GM18526 (cell line): ENCODE data around the gene EIF5A.
A peak's percentile ranks its signal among the peaks of the same experiment; 100 is the strongest.

Experiments used
- POLR2A ChIP-seq: IDR thresholded peaks from 3 replicates; pipeline ENCODE4 v1.6.1; 2011; ENCODE audit not compliant: insufficient read length; ENCODE audit errors: extremely low read depth

EIF5A gene

DNA sequence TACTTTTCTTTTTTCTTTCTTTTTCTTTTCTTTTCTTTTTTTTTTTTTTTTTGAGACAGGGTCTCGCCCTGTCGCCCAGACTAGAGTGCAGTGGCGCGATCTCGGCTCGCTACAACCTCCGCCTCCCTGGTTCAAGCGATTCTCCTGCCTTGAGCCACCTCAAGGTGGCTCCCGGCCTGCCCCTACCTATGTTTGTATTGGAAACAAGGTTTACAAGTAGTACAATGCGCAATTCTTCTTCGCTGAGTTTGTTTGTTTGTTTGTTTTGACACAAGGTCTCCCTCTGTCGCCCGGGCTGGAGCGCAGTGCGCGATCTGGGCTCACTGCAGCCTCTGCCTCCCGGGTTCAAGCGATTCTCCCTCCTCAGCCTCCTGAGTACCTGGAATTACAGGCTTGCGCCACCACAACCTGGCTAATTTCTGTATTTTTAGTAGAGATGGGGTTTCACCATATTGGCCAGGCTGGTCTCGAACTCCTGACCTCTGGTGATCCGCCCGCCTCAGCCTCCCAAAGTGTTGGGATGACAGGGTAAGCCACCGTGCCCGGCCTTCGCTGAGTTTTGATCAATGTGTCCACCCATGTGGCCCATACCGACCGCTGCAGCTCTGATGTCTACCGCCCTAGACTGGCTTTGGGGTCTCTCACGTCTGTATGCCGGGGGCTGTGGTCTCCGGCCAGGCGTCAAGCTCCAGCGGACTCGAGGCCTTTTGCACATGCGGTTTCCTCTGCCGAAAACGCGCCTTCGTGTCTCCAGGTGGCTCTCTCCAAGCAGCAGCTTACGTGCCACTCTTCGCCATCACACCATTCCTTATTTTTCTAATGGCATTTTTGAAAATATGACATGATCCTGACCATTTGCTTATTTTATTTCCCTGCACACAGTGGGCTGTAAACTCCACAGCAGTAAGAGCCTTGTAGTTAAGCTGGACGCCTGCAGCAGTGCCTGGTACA, 11.9 kb upstream of the EIF5A start:
- TF ChIP-seq POLR2A, result no peak

- no peak for TF ChIP-seq POLR2A
Measured at GRCh38 chr17:7296189-7296861, 11.1 kb upstream of the EIF5A start.

GRCh38 chr17:7304179-7304578, 3.2 kb upstream of the EIF5A start:
- TF ChIP-seq POLR2A, result no peak

DNA sequence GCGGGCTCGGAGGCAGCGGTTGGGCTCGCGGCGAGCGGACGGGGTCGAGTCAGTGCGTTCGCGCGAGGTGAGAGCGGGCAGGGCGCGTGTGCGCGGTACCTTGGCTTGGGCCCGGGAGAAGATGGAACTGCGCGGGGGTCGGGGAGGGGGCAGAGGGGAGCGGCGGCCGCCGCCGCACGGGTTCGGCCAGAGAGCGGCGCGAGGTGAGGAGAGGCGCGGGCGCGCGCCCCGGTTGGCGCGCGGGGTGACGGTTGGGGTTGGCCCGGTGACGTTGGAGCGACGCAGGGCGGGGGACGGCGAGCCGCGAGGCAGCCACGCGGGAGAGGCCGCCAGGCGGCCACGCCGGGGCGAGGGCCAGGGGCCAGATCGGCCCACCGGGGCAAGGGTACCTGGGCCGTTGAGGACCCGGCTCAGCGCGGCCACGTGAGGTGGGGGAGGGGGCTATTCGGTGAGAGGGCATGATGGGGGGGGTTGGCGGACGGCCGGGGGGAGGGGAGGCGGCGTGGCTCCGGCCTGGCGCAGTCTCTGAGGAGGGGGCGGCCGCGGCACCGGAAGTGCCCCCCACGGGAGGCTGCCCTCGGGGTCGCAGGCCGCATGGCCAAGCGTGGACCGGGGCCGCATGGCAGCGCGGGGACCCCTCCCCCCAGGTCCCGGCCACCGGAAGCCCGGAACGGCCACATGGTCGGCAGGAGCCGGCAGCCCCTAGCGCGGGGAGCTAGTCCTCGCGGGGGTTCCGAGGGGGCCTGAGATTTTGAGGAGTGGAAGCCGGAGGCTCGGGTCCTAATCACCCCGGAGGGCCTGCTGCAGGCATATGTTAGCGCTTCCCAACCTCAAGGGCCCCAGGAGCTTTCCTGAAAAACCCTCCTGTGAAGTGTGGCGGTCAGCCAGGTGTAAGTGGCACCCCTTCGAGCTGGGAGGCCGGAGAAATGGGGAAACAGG, 527 bp downstream of the EIF5A start:
- TF ChIP-seq POLR2A, result peak; percentile 56

- no peak for TF ChIP-seq POLR2A
Measured at GRCh38 chr17:7308625-7309433, 1.4 kb downstream of the EIF5A start.

DNA sequence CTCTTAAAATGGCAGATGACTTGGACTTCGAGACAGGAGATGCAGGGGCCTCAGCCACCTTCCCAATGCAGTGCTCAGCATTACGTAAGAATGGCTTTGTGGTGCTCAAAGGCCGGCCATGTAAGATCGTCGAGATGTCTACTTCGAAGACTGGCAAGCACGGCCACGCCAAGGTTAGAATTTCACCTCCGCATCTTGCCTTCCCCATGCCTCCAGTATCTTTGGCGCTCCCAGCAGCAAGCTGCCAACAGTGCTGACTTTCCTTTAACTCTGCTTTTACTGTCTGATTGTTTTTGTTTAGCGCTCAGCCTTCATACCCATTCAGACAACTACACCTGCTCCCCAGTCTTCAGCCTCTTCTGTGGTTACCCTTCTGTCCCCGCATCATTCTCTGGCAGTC, 2.2 kb downstream of the EIF5A start:
- TF ChIP-seq POLR2A, result no peak

DNA sequence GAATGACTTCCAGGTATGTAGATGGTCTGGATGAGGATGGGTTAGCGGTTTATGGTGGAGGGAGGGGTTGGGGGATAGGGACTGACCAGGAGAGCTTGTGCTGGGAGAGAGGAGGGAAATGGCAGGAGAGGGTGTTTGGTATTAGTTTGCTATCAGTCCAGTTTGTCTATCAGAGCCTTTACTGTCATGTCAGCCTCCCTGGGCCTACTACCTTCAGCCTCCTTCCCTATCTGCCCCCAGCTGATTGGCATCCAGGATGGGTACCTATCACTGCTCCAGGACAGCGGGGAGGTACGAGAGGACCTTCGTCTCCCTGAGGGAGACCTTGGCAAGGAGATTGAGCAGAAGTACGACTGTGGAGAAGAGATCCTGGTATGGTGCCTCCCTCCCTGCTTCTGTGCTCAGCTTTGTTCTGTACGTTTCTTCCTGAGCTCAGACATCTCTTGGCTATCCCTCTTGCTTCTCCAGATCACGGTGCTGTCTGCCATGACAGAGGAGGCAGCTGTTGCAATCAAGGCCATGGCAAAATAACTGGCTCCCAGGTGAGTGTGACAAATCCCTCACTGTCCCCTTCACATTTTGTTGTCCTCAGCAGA, 3.8 kb downstream of the EIF5A start:
- no peak for TF ChIP-seq POLR2A

GRCh38 chr17:7312432-7313087, 5.1 kb downstream of the EIF5A start:
- TF ChIP-seq POLR2A, result peak; percentile 21

DNA sequence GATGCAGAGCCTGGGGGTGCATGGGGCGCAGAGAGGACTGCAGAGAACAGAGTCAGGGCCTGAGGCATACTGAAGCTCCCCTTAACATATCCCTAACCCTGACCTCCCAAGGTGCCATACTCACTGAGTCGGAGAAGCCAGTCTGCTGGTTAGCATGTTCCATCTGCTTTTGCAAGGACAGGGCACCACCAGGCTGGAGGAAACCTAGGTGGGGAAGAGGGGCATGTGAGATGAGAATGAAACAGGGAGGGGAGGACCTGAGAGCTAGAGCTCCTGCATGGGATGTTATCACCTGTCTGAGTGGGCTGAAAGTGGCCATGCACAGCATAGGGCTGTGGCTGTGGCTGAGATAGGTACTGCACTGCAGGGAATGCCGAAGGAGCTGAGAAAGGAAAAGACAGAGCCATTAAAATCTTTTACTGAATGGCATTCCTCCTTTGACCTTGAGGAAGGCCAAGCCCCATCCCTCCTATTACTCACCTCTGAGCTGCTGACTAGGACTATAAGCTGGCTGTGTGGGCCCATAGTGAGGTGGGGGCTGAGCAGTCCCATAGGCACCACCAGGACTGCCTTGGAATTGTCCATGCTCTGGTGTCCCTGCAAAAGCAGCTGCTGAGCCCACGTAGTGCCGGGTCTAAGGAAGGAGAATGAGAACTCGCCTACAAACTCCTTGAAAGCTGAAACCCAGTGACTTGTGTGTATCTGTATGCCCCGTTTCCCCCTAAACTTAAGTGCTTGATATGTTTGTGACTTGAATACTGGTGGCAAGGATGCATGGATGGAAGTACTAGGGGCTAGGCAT, 5.9 kb downstream of the EIF5A start:
- TF ChIP-seq POLR2A, result peak; percentile 11

GRCh38 chr17:7313890-7314718, 6.7 kb downstream of the EIF5A start:
- TF ChIP-seq POLR2A, result no peak

DNA sequence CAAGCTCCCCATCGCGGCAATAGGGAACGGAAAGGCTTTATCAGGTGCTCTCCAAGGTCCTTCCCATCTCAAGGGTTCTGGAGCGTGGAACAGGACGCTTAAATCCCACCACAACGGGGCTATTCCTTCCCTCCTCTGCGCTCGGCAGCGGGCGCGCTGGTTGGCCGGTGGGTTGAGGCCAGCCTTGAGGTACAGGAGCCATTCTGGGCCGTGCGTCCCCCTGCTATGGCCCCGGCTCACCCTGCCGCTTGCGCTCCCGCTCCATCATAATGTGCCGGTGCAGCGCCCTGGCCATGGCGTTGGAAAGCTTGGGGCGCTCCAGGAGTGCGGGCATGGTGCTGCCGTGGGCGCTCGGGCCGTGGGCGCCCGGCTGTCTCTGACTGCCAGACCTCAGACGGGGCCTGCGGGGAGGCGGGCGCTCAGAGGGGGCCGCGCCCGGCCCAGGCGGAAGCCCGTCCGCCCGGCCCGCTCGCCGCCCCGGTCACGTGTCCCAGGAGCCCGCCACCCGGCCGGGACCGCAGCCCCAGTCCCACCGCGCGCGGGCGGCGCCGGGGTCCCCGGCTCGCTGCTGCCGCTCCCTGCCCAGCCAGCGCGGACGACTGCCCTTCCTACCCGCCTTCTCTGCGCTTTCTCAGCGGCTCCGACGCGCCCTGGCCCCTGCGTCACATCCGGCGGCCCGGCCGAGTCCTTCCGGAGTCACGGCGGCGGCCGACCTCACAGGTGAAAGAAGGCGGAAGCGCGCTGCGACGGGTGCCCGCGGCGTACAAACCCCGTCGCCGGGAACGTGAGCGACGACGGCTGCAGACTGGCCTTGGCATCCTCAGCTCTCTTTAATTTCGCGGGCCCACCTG, 7.5 kb downstream of the EIF5A start, which contains the start of gene GPS2:
Gene GPS2 (minus strand): TSS at position 642 of the 851 bp plus-strand sequence. CDS start 308 bp downstream, at position 334.
- peak; percentile 86 for TF ChIP-seq POLR2A
